GM12878 (cell line): ENCODE results near the gene TRIL. TPM values are rescaled to one million over a fixed set of nuclear protein-coding genes. Genes with fewer than 3 reads are reported as not detected.

ENCODE experiments used
- ATAC-seq: fragments of 200-7000 bp; cut with Tn5 transposase; 3 replicates; pipeline ENCODE4 v1.9.1; 2020; ENCODE audit warnings: mild to moderate bottlenecking, moderate library complexity
- BruUV-seq: library from RNA; stranded (reverse); fragments of 400-500 nt; replicated peaks from 2 replicates; lab custom pipeline; 2021; lab: Mats Ljungman, UMichigan
- CTCF ChIA-PET: fragments of 300-600 bp; sonication (Branson Sonifier 250); formaldehyde crosslinking; extraction: SDS; loops from one replicate; lab custom pipeline; 2021; ENCODE audit warnings: inconsistent platforms; lab: Yijun Ruan, JAX
- POLR2A ChIA-PET: fragments of 350-600 bp; formaldehyde crosslinking; extraction: SDS; loops from one replicate; lab custom pipeline; 2021; ENCODE audit warnings: inconsistent platforms; lab: Charles Lee
- RAD21 ChIA-PET: fragments of 300-600 bp; sonication (Branson Sonifier 250); formaldehyde crosslinking; loops from one replicate; lab custom pipeline; 2023; ENCODE audit warnings: antibody characterized with exemption; ENCODE audit not compliant: unreplicated experiment; lab: Charles Lee
- SMC1A ChIA-PET: fragments of 300-600 bp; sonication (Branson Sonifier 250); formaldehyde crosslinking; loops from one replicate; lab custom pipeline; 2023; ENCODE audit not compliant: unreplicated experiment, uncharacterized antibody; lab: Charles Lee
- DNase-seq: peaks from one replicate; pipeline ENCODE4 v3.0.0-alpha.2; 2011; ENCODE audit warnings: low read depth, low spot score
- FAIRE-seq: peaks from 3 replicates; lab custom pipeline; 2011; peaks lifted over from hg19 to GRCh38; lab: Jason Lieb, UNC
- H2AFZ ChIP-seq: 2 replicates; pipeline ENCODE4 v1.6.0; 2011; ENCODE audit warnings: low read depth, low read length, control low read depth; ENCODE audit not compliant: control insufficient read depth
- H3K27ac ChIP-seq: 2 replicates; pipeline ENCODE4 v1.5.1; 2011; ENCODE audit warnings: control low read depth; ENCODE audit not compliant: control insufficient read depth, insufficient read depth
- H3K27me3 ChIP-seq, 2 experiments: replicated peaks in 1 of 2; 2 replicates each; pipeline versions ENCODE4 v1.6.0 to v1.6.1; 2011; ENCODE audit warnings: low read length in 1 of 2; ENCODE audit not compliant: control insufficient read depth in 2 of 2, insufficient read depth in 2 of 2
- H3K36me3 ChIP-seq, 2 experiments: 2 replicates each; pipeline ENCODE4 v1.5.1; 2011; ENCODE audit warnings: low read length in 1 of 2; ENCODE audit not compliant: control insufficient read depth in 2 of 2, insufficient read depth in 2 of 2
- H3K4me1 ChIP-seq: 2 replicates; pipeline ENCODE4 v1.6.1; 2011; ENCODE audit warnings: mild to moderate bottlenecking, low read length, moderate library complexity, mixed read lengths; ENCODE audit not compliant: control insufficient read depth, insufficient read depth
- H3K4me2 ChIP-seq: 2 replicates; pipeline ENCODE4 v1.6.0; 2011; ENCODE audit warnings: control low read depth; ENCODE audit not compliant: control insufficient read depth, insufficient read depth
- H3K4me3 ChIP-seq: fragments of 200-600 bp; sonication (generic); 2 replicates; pipeline ENCODE4 v1.5.1; 2016
- H3K79me2 ChIP-seq: 2 replicates; pipeline ENCODE4 v1.6.0; 2011; ENCODE audit warnings: low read length; ENCODE audit not compliant: control insufficient read depth, insufficient read depth
- H3K9ac ChIP-seq: 2 replicates; pipeline ENCODE4 v1.8.0; 2011; ENCODE audit warnings: low read length, control low read depth, mixed read lengths; ENCODE audit not compliant: control insufficient read depth, insufficient read depth
- H3K9me3 ChIP-seq: replicated peaks from 3 replicates; pipeline ENCODE4 v1.5.1; 2011; ENCODE audit warnings: mild to moderate bottlenecking, low read length; ENCODE audit not compliant: control insufficient read depth, insufficient read depth
- H4K20me1 ChIP-seq: 2 replicates; pipeline ENCODE4 v1.6.0; 2011; ENCODE audit not compliant: control insufficient read depth, insufficient read depth
- CBFB ChIP-seq: IDR thresholded peaks from 2 replicates; pipeline ENCODE4 v1.6.1; 2016; ENCODE audit warnings: antibody characterized with exemption, low read depth
- CREM ChIP-seq: IDR thresholded peaks from 2 replicates; pipeline ENCODE4 v1.6.1; 2014; ENCODE audit warnings: antibody characterized with exemption, low read depth
- E2F8 ChIP-seq: fragments of 450-650 bp; IDR thresholded peaks from 2 replicates; pipeline ENCODE4 v1.6.1; 2018; ENCODE audit warnings: mild to moderate bottlenecking, low read depth, moderate library complexity; ENCODE audit not compliant: partially characterized antibody
- E4F1 ChIP-seq: fragments of 450-650 bp; IDR thresholded peaks from 2 replicates; pipeline ENCODE4 v1.6.1; 2018; ENCODE audit warnings: borderline replicate concordance, mild to moderate bottlenecking; ENCODE audit not compliant: partially characterized antibody
- EED ChIP-seq: sonication (generic); IDR thresholded peaks from 2 replicates; pipeline ENCODE4 v1.6.1; 2016; ENCODE audit warnings: antibody characterized with exemption, low read depth
- POLR2AphosphoS5 ChIP-seq: IDR thresholded peaks from 2 replicates; pipeline ENCODE4 v1.6.1; 2011; ENCODE audit warnings: mild to moderate bottlenecking, low read length, inconsistent platforms
- REST ChIP-seq: IDR thresholded peaks from 2 replicates; pipeline ENCODE4 v1.6.1; 2012; ENCODE audit warnings: mild to moderate bottlenecking, low read depth, low read length
- SP1 ChIP-seq: IDR thresholded peaks from one replicate; pipeline ENCODE4 v1.6.1; 2011; ENCODE audit warnings: low read depth, low read length
- ZNF622 ChIP-seq: fragments of 450-650 bp; IDR thresholded peaks from 2 replicates; pipeline ENCODE4 v1.6.1; 2017; ENCODE audit warnings: mild to moderate bottlenecking, inconsistent platforms
- ZZZ3 ChIP-seq: IDR thresholded peaks from 2 replicates; pipeline ENCODE4 v1.6.1; 2011; ENCODE audit warnings: low read depth; ENCODE audit not compliant: control insufficient read depth, insufficient read length
- WGBS: methylation state at CpG from one replicate; pipeline ENCODE4 v1.1.6; 2016; ENCODE audit warnings: low lambda C conversion rate; ENCODE audit not compliant: insufficient replicate concordance, insufficient coverage; ENCODE audit errors: missing lambda C conversion rate; 5-methylcytosine and 5-hydroxymethylcytosine counted together
- in situ Hi-C: fragments of 300-500 bp; cut with MboI; formaldehyde crosslinking; loops from 9 replicates; pipeline ENCODE4 v1.14.3; 2018; ENCODE audit warnings: mixed read lengths
- intact Hi-C: fragments of 100-400 bp; cut with micrococcal nuclease; formaldehyde crosslinking; loops from one replicate; pipeline ENCODE4 v1.14.2; 2022; ENCODE audit not compliant: unreplicated experiment
- polyA plus RNA-seq, 11 experiments: library from polyadenylated mRNA; depleted of rRNA in 4 of 11; unstranded in 6 of 11; stranded (reverse) in 5 of 11; fragments of >200 nt; fragmentation: Nextera tagmentation in 4 of 11; fragmentation: Illumina TruSeq in 1 of 11; extraction: Ambion mirVana in 4 of 11; extraction: Trizol in 1 of 11; gene quantifications; 1 replicate in 1 of 11; 2 replicates in 10 of 11; pipeline versions ENCODE4 v1.2.1 to v1.2.3, GENCODE V29; 2011 to 2016; ENCODE audit warnings: inconsistent platforms in 2 of 11, missing spikeins in 2 of 11, low read depth in 1 of 11
- total RNA-seq, 4 experiments: library from RNA; depleted of rRNA in 3 of 4; stranded (reverse); fragments of >200 nt in 3 of 4; fragmentation: Illumina TruSeq in 1 of 4; extraction: Trizol in 1 of 4; gene quantifications; 2 replicates each; pipeline versions ENCODE4 v1.2.1 to v1.2.3, GENCODE V29; 2013 to 2021

Gene TRIL
- total and polyA plus RNA-seq, 10 of the 15 experiments (the other 5 are each of a cell fraction or from before 2014, with no cell fraction given): not detected

GRCh38 chr7:28904578-28905048 is 53.5 kb downstream of the TRIL start:
- Histone ChIP-seq H4K20me1 (no peaks in the 10 kb centered on the region), H3K9me3 (no peaks in the 10 kb centered on the region), H3K79me2 (no peaks in the 10 kb centered on the region), H2AFZ (no peak overlapping the region), H3K4me2 (no peak overlapping the region), H3K4me1 (no peaks in the 10 kb centered on the region), H3K4me3 (no peak overlapping the region), H3K9ac (no peak overlapping the region), H3K36me3 (no peaks in the 10 kb centered on the region), H3K27me3 (peaks cover 0 to 1% of the 10 kb centered on the region in 2 experiments; a peak in 3 of 4 replicates), H3K27ac (no peak overlapping the region)
- BruUV-seq: no TSS peak
- ChIA-PET CTCF (interaction anchor here (1.0 to 3.3 kb wide), 2 partner anchors 8 to 17 kb away, joined by 4 to 18 read pairs; no protein-coding TSS in a partner anchor), POLR2A (no interaction called here), SMC1A (interaction anchor here (0.8 to 1.3 kb wide), 2 partner anchors 22 kb away, joined by 3 read pairs; no protein-coding TSS in a partner anchor), RAD21 (no interaction called here)
- FAIRE-seq (no peak), ATAC-seq (no peak), DNase-seq (no peak)
- intact Hi-C loops (no loop called here), in situ Hi-C loops (no loop called here)
- 39% methylated on average over 10 of the region's 10 CpGs for WGBS
- TF ChIP-seq ZZZ3 (no peak), SP1 (no peak), REST (no peak), ZNF622 (no peak), CREM (no peak), CBFB (no peak), E4F1 (no peak), E2F8 (no peak), EED (no peak), POLR2AphosphoS5 (no peak)
